Stimulated activated naive CD8-positive, alpha-beta T cell treated with anti-CD3 and anti-CD28 coated beads, Interleukin-15, amount 100 ng/mL, for 72 hours (primary cell): ENCODE results near the gene ZNF385B.

Experiments
- ATAC-seq: fragments of 150-1000 bp; cut with Tn5 transposase; 2 replicates; pipeline ENCODE4 v1.10.0; 2021; ENCODE audit warnings: mild to moderate bottlenecking, moderate library complexity
- DNase-seq, 2 donors: peaks; one replicate each; pipeline ENCODE4 v3.0.0; 2021 to 2022
- H3K27ac Mint-ChIP-seq, 2 donors: one replicate each; pipeline ENCODE4 v1.8.0; 2022; ENCODE audit warnings: mild to moderate bottlenecking in 2 of 2, mixed read lengths in 2 of 2, moderate library complexity in 2 of 2
- H3K27me3 Mint-ChIP-seq: one replicate; pipeline ENCODE4 v1.8.0; 2022; ENCODE audit warnings: mixed read lengths
- H3K4me1 Mint-ChIP-seq: one replicate; pipeline ENCODE4 v1.8.0; 2022; ENCODE audit warnings: mild to moderate bottlenecking, mixed read lengths
- H3K4me3 Mint-ChIP-seq, 2 donors: one replicate each; pipeline ENCODE4 v1.8.0; 2022; ENCODE audit warnings: mild to moderate bottlenecking in 2 of 2, mixed read lengths in 2 of 2, moderate library complexity in 1 of 2
- H3K9me3 Mint-ChIP-seq, 2 donors: one replicate each; pipeline ENCODE4 v1.8.0; 2022; ENCODE audit warnings: mixed read lengths in 2 of 2

Gene ZNF385B

GRCh38 chr2:179695486-179695885 is 165.9 kb downstream of the ZNF385B start:
- ATAC-seq = no peak
- no peak overlapping the region for H3K4me3 Mint-ChIP-seq

DNA sequence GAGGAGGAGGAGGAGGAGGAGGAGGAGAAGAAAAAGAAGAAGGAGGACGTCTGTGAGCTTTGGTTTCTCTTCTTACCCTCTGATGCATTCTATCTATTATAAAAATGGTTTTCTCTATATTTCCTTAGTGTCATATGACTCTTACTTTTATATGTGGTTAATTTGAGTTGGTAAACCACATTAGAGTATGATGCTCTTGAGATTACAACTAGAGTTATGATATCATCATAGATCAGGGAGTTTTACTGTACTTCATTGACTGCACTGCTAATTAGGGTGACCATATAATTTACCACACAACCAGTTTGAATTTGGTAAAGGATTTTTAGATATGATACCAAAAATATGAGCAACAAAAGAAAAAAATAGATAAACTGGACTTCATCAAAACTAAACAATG is 166.4 kb downstream of the ZNF385B start:
- H3K27ac Mint-ChIP-seq = no peak overlapping the region
- no peak for ATAC-seq
- no peaks in the 10 kb centered on the region for H3K27me3 Mint-ChIP-seq
- H3K4me3 Mint-ChIP-seq = no peak overlapping the region
- H3K9me3 Mint-ChIP-seq = no peaks in the 10 kb centered on the region
- H3K4me1 Mint-ChIP-seq = no peaks in the 10 kb centered on the region
- DNase-seq = no peak

More at GRCh38 chr2:179695486-179695885, 165.9 kb downstream of the ZNF385B start:
- no peaks in the 10 kb centered on the region for H3K4me1 Mint-ChIP-seq
- DNase-seq = no peak
- H3K9me3 Mint-ChIP-seq = no peaks in the 10 kb centered on the region
- H3K27ac Mint-ChIP-seq = no peak overlapping the region
- H3K27me3 Mint-ChIP-seq = no peaks in the 10 kb centered on the region

- H3K4me3 Mint-ChIP-seq = no peak overlapping the region
- H3K27me3 Mint-ChIP-seq = no peaks in the 10 kb centered on the region
- peak overlapping the region in 1 of 2 donors; percentile 38 for H3K27ac Mint-ChIP-seq
- H3K4me1 Mint-ChIP-seq = no peaks in the 10 kb centered on the region
- H3K9me3 Mint-ChIP-seq = no peaks in the 10 kb centered on the region
- DNase-seq (no peak), ATAC-seq (no peak)
Measured at GRCh38 chr2:179692610-179693009, 168.8 kb downstream of the ZNF385B start.

- ATAC-seq = no peak
- Mint-ChIP-seq H3K27ac (no peak overlapping the region), H3K9me3 (peaks cover 0 to 3% of the 10 kb centered on the region in 2 donors), H3K27me3 (no peaks in the 10 kb centered on the region), H3K4me1 (no peaks in the 10 kb centered on the region), H3K4me3 (no peak overlapping the region)
- no peak for DNase-seq
Measured at GRCh38 chr2:179692043-179692442, 169.4 kb downstream of the ZNF385B start.

- no peaks in the 10 kb centered on the region for H3K27me3 Mint-ChIP-seq
- no peaks in the 10 kb centered on the region for H3K4me1 Mint-ChIP-seq
- H3K27ac Mint-ChIP-seq = no peak overlapping the region
- H3K9me3 Mint-ChIP-seq = peaks cover 0 to 6% of the 10 kb centered on the region in 2 donors
- DNase-seq (no peak), ATAC-seq (no peak)
- no peak overlapping the region for H3K4me3 Mint-ChIP-seq
Measured at GRCh38 chr2:179691235-179691634, 170.2 kb downstream of the ZNF385B start.

GRCh38 chr2:179686718-179687342 is 174.6 kb downstream of the ZNF385B start:
- Mint-ChIP-seq H3K9me3 (peaks cover 0 to 6% of the 10 kb centered on the region in 2 donors), H3K27me3 (no peaks in the 10 kb centered on the region), H3K27ac (no peak overlapping the region), H3K4me1 (no peaks in the 10 kb centered on the region), H3K4me3 (no peak overlapping the region)
- DNase-seq = no peak
- ATAC-seq = no peak

DNA sequence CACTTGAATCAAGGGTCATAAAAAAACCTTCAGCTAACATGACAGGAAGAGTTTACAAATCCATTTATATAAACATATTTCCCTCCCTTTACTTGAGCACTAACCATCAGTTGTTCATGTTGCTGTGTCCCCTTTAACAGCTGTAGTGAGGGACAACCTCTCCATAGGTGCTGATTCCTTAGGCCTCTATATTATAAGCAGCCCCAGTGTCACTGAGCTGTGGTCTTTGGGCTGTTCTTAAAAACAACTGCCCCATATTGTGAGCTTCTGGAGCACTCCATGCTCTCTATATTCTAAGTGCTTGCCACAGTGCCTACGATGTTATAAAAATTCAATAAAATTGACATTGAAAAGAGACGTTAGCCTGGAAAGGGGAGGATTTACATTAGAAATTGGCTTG is 175.3 kb downstream of the ZNF385B start:
- no peak overlapping the region for H3K4me3 Mint-ChIP-seq
- ATAC-seq (no peak), DNase-seq (no peak)
- H3K27ac Mint-ChIP-seq = no peak overlapping the region
- no peaks in the 10 kb centered on the region for H3K27me3 Mint-ChIP-seq
- H3K9me3 Mint-ChIP-seq = peaks cover 0 to 6% of the 10 kb centered on the region in 2 donors
- H3K4me1 Mint-ChIP-seq = no peaks in the 10 kb centered on the region

- Mint-ChIP-seq H3K27ac (no peak overlapping the region), H3K4me3 (no peak overlapping the region), H3K27me3 (no peaks in the 10 kb centered on the region), H3K9me3 (peaks cover 0 to 6% of the 10 kb centered on the region in 2 donors), H3K4me1 (no peaks in the 10 kb centered on the region)
- no peak for ATAC-seq
- DNase-seq = no peak
Measured at GRCh38 chr2:179685146-179685545, 176.3 kb downstream of the ZNF385B start.

DNA sequence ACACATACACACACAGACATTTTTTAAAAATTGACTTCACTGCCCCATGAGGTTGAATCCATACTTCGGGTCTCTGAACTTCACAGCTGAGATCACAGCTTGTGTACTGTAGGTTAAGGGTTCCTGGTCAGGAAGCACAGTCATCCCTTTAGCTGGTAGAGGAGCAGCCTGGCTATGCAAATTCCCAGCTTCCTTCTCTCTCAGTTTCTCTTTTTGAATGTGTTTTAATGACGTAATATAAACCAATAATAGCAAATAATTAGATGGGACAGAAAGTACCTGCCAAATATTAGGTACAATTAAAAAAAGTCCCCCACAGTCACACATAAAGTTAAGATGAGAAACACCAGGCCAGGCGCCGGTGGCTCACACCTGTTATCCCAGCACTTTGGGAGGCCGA is 178.7 kb downstream of the ZNF385B start:
- H3K4me3 Mint-ChIP-seq = no peak overlapping the region
- DNase-seq (no peak), ATAC-seq (no peak)
- peaks cover 0 to 6% of the 10 kb centered on the region in 2 donors for H3K9me3 Mint-ChIP-seq
- H3K27ac Mint-ChIP-seq = no peak overlapping the region
- no peaks in the 10 kb centered on the region for H3K27me3 Mint-ChIP-seq
- no peaks in the 10 kb centered on the region for H3K4me1 Mint-ChIP-seq

DNA sequence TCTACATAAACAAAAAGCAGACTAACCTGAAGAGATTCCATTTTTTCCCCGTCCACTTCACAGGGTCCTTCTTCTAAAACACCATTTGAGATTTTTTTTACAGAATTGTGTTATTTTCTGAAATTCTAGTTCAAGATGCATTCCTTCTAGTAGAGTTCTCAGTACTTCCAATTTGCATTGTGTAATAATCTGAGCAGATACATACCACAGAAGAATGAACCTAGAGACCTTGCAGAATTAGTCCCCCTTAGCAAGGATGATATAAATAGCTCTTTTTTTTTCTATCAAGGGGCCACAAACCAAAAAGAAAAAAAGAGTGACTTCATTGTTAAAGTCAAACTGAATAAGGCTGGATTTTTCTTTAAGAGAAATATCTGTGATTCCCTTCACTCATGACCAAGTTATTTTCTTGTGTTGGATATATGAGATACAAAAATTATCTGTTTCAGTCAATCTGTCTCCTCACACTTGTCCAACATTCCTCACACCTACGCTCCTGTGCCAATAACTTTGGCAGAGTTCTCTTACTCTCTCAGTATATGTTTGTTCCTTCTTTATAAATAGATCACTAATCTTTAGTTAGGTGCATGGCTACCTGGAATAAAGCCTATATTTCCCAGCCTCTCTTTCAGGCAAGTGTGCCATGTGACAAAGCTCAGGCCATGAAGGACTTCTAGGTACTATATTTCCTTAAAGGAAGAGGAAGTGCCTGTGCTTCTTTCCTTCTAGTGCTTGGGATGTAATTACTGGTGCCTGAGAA is 183.5 kb downstream of the ZNF385B start:
- Mint-ChIP-seq H3K27me3 (no peaks in the 10 kb centered on the region), H3K4me1 (no peaks in the 10 kb centered on the region), H3K9me3 (peaks cover 0 to 5% of the 10 kb centered on the region in 2 donors), H3K4me3 (no peak overlapping the region), H3K27ac (no peak overlapping the region)
- DNase-seq (no peak), ATAC-seq (no peak)

DNA sequence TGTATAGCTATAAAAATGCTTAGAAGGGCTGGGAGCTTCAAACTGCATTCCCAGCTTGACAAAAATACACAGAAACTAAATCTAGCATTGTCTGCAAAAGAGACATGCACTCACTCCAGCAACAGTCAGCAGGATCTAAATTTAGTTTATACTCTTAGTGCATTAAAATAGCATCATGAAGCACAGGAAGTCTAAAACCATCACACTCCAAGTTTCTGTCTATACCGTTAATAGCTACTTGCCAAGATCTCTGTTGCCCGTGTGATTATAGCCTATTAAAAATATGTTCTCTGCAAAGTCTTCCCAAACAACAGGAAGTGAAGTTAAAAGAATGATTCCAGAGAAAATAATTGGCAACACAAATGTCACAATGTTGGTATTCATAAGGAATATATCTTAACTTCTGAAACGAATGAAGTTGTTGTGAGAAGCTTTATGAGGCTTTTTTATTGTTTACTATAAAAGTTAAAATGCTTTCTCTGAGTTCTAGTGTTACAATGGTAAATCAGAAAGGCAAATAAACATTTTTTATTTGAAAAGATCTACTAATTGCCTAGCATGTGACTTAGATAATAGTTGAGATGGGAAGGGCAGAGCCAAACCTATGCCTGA is 184.2 kb downstream of the ZNF385B start:
- Mint-ChIP-seq H3K9me3 (peaks cover 0 to 5% of the 10 kb centered on the region in 2 donors), H3K27me3 (no peaks in the 10 kb centered on the region), H3K4me1 (no peaks in the 10 kb centered on the region), H3K4me3 (no peak overlapping the region), H3K27ac (no peak overlapping the region)
- DNase-seq (no peak), ATAC-seq (no peak)

DNA sequence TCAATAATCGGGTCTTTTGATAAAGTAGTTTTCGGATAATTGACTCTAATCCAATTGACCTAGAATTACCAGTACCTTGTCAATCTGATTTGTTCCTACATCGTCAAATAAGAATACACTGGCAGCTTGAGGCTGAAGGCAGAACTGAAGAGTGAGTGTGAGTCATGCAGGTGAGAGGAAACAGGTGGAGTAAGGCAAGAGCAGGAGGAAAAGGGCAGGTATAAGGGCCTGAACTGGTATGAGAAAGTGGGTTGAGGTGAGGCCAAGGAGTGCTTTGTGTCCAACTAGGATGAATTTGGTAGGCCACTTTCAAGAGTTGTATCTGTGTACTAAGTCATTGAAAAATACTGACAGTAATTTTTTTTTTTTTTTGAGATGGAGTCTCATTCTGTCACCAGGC is 186.0 kb downstream of the ZNF385B start:
- Mint-ChIP-seq H3K4me1 (no peaks in the 10 kb centered on the region), H3K4me3 (no peak overlapping the region), H3K9me3 (peaks cover 0 to 5% of the 10 kb centered on the region in 2 donors), H3K27me3 (no peaks in the 10 kb centered on the region), H3K27ac (no peak overlapping the region)
- ATAC-seq (no peak), DNase-seq (no peak)

DNA sequence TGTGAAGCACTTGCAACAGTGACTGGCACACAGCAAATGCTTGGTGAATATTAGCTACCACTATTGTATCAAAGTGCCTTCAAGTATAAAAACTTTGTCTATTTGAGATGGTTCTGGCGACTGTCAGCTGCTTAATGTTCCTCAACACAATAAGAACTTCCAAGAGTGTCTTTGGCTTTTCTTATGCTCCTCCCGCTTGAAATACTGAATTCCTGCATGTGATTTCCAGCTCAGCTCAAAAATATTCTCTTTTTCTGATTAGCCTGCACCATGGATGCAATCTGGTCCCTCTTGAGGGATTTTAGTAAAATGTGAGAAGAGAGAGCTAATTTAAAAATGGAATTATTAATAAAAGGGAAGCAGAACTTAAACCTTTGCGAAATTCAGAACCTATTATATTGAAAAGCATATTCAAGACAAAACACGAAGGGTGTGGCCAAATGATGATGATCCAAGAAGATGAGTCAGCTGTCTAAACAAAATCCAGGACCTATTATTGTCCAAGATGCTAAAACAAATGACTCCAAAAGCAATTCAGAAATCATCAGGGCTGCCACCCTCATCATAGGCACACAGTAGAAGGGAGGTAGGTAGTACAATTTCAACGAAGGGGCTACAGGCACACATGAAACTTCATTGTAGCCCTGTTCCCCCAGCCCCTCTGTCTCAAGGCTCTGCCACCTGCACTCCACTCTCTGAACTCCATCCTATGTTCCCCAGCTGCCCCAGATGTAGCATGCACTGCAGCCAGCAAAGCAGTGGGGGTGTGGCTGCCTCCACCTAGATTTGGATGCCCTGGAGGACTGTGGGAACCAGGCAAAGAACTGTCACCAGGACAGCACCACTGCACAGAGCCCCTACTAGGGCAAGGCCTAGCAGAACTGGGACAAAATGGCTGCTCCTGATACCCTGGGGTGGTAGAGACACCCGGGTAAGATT is 190.1 kb downstream of the ZNF385B start:
- ATAC-seq (no peak), DNase-seq (no peak)
- Mint-ChIP-seq H3K4me3 (no peak overlapping the region), H3K4me1 (no peaks in the 10 kb centered on the region), H3K27ac (no peak overlapping the region), H3K27me3 (no peaks in the 10 kb centered on the region), H3K9me3 (peaks cover 0 to 5% of the 10 kb centered on the region in 2 donors)

DNA sequence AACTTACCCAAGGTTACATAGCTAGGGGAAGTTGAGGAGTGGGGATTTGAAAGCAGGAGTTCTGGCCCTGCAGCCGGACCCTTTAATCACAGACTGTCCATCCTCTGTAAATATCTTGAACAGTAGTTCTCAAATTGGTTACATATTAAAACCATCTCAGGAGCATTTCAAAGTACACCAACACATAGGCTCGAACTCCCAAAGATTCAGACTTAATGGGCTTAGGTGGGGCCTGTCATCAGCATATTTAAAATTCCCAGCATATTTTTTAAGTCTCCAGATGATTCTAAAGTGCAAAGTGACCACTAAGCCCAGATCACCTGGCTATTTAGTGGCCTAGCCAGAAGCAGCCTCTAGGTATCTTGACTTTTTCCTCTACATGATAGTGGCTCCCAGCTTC is 192.2 kb downstream of the ZNF385B start:
- no peaks in the 10 kb centered on the region for H3K4me1 Mint-ChIP-seq
- no peaks in the 10 kb centered on the region for H3K9me3 Mint-ChIP-seq
- ATAC-seq = no peak
- H3K4me3 Mint-ChIP-seq = no peak overlapping the region
- no peaks in the 10 kb centered on the region for H3K27me3 Mint-ChIP-seq
- DNase-seq = no peak
- no peak overlapping the region for H3K27ac Mint-ChIP-seq

DNA sequence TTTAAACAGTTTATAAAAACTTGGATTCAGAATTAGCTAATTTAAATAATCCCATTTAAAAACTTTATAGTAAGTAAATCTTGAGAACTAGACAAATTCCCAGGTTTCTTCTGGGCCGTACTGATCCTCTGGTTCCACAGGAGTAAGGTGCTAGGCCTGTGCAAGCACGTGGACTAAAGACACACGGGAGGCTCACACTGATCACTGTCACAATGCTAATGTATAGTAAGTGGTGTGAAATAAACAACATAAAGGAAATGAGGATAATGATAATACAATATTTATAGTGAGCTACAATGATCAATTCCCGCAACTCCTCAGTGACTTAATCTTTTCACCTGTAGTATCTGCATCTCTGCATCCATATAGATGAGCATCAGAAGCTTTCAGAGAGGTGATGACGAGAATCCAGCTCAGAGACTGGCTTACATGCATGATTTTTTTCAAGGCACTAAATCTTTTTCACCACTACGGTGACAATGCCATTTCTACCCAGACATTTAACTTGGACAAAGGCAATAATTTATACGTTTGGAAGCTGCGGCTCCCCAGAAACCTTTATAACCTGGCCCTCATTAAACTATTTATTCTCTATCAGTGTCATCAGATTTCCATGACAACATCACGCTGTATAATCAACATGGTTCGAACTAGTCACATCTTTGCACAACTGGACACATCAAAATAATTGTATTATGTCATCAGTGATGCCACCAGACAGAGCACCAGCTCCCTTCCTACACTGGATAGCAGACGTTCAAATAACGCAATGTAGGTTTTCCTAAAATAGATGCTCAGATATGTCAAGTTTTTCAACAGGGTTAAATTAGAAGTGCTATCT is 196.2 kb downstream of the ZNF385B start:
- Mint-ChIP-seq H3K27ac (no peak overlapping the region), H3K9me3 (no peaks in the 10 kb centered on the region), H3K4me3 (no peak overlapping the region), H3K27me3 (no peaks in the 10 kb centered on the region), H3K4me1 (no peaks in the 10 kb centered on the region)
- ATAC-seq = no peak
- no peak for DNase-seq
